Hepatocyte (in vitro differentiated cells): ENCODE data around the gene HHAT. TPM values are rescaled to one million over a fixed set of nuclear protein-coding genes. Genes with fewer than 3 reads are reported as not detected.

Experiments used
- DNase-seq: peaks from one replicate; pipeline ENCODE4 v3.0.0-alpha.2; 2016; ENCODE audit warnings: low spot score
- H2AFZ ChIP-seq: fragments of 200-600 bp; sonication (generic); 2 replicates; pipeline ENCODE4 v1.6.0; 2016; ENCODE audit warnings: antibody characterized with exemption, mild to moderate bottlenecking
- H3K27ac ChIP-seq: fragments of 200-600 bp; sonication (generic); 2 replicates; pipeline ENCODE4 v1.5.1; 2016; ENCODE audit warnings: mild to moderate bottlenecking
- H3K27me3 ChIP-seq: fragments of 200-600 bp; sonication (generic); 2 replicates; pipeline ENCODE4 v1.6.1; 2016
- H3K36me3 ChIP-seq: fragments of 200-600 bp; sonication (generic); replicated peaks from 2 replicates; pipeline ENCODE4 v1.5.1; 2016; ENCODE audit warnings: low read depth; ENCODE audit not compliant: insufficient read depth
- H3K4me1 ChIP-seq: fragments of 200-600 bp; sonication (generic); 2 replicates; pipeline ENCODE4 v1.5.1; 2016; ENCODE audit warnings: mild to moderate bottlenecking, moderate library complexity; ENCODE audit not compliant: insufficient read depth
- H3K4me2 ChIP-seq: fragments of 200-600 bp; sonication (generic); 2 replicates; pipeline ENCODE4 v1.6.0; 2016
- H3K4me3 ChIP-seq: fragments of 200-600 bp; sonication (generic); 2 replicates; pipeline ENCODE4 v1.5.1; 2016; ENCODE audit warnings: mild to moderate bottlenecking
- H3K79me2 ChIP-seq: fragments of 200-600 bp; sonication (generic); 2 replicates; pipeline ENCODE4 v1.6.0; 2017; ENCODE audit warnings: mild to moderate bottlenecking
- H3K9me2 ChIP-seq: fragments of 200-600 bp; sonication (generic); replicated peaks from 2 replicates; pipeline ENCODE4 v1.6.0; 2017; ENCODE audit warnings: mild to moderate bottlenecking; ENCODE audit not compliant: insufficient read depth
- H3K9me3 ChIP-seq: fragments of 200-600 bp; sonication (generic); 2 replicates; pipeline ENCODE4 v1.5.1; 2016; ENCODE audit warnings: low read depth, mild to moderate bottlenecking
- H4K20me1 ChIP-seq: fragments of 200-600 bp; sonication (generic); 2 replicates; pipeline ENCODE4 v1.6.0; 2016; ENCODE audit warnings: mild to moderate bottlenecking; ENCODE audit not compliant: insufficient read depth, poor library complexity, severe bottlenecking
- EZH2 ChIP-seq: fragments of 200-600 bp; sonication (generic); IDR thresholded peaks from 2 replicates; pipeline ENCODE4 v1.6.1; 2016; ENCODE audit warnings: antibody characterized with exemption, mild to moderate bottlenecking, borderline replicate concordance
- EZH2phosphoT487 ChIP-seq: fragments of 200-600 bp; sonication (generic); IDR thresholded peaks from one replicate; pipeline ENCODE4 v1.6.1; 2018; ENCODE audit warnings: antibody characterized with exemption, mild to moderate bottlenecking, low read depth, moderate library complexity; ENCODE audit not compliant: unreplicated experiment, severe bottlenecking
- WGBS: methylation state at CpG from one replicate; pipeline ENCODE4 v1.1.6; 2016; ENCODE audit warnings: low lambda C conversion rate; ENCODE audit errors: missing lambda C conversion rate; 5-methylcytosine and 5-hydroxymethylcytosine counted together
- polyA plus RNA-seq: library from polyadenylated mRNA; unstranded; fragments of >200 nt; fragmentation: Nextera tagmentation; extraction: Ambion mirVana; gene quantifications from 2 replicates; pipeline ENCODE4 v1.2.1, GENCODE V29; 2016
- total RNA-seq: library from RNA; depleted of rRNA; stranded (reverse); fragments of >200 nt; gene quantifications from 2 replicates; pipeline ENCODE4 v1.2.3, GENCODE V29; 2014
- TF ChIP-seq, protein P1 (sequence below): fragments of 200-600 bp; sonication (generic); IDR thresholded peaks from 2 replicates; pipeline ENCODE4 v1.5.1; 2016; ENCODE audit warnings: antibody characterized with exemption, mild to moderate bottlenecking; ENCODE audit not compliant: poor library complexity

The HHAT gene
- total and polyA plus RNA-seq, 2 experiments from 2014 or later: 5.3 to 6.3 TPM

DNA sequence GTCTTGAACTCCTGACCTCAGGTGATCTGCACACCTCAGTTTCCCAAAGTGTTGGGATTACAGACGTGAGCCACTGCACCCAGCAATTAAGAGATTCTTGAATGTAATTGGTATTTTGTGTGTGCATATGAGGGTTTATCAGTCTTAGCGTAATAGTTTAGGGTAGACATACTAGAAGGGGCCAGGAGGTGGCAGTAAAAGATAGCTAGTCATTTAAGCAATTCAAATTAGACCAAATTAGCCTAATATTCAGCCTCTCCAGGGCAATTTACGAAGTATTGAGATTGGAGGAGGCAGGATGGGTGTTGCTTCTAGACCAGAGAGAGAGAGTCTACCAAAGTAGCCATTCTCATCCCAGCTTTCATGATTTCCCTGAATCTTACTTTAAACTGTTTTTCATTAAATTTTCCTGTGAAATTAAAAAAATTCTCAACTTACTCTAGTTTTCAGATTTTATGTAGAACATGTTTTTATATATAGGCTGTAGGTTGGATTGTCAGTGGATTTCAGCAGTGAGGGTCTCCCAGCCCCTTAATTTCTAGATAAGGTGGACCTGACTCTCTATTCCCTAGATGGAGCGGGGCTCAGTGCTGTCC is 119.7 kb downstream of the HHAT start:
- H3K4me1 ChIP-seq: no peaks in the 10 kb centered on the region
- TF ChIP-seq EZH2phosphoT487: no peak
- TF ChIP-seq, protein P1, sequence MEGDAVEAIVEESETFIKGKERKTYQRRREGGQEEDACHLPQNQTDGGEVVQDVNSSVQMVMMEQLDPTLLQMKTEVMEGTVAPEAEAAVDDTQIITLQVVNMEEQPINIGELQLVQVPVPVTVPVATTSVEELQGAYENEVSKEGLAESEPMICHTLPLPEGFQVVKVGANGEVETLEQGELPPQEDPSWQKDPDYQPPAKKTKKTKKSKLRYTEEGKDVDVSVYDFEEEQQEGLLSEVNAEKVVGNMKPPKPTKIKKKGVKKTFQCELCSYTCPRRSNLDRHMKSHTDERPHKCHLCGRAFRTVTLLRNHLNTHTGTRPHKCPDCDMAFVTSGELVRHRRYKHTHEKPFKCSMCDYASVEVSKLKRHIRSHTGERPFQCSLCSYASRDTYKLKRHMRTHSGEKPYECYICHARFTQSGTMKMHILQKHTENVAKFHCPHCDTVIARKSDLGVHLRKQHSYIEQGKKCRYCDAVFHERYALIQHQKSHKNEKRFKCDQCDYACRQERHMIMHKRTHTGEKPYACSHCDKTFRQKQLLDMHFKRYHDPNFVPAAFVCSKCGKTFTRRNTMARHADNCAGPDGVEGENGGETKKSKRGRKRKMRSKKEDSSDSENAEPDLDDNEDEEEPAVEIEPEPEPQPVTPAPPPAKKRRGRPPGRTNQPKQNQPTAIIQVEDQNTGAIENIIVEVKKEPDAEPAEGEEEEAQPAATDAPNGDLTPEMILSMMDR: peak; percentile 75
- 33% methylated on average over 4 of the region's 4 CpGs for WGBS
- H3K4me3 ChIP-seq: no peak overlapping the region
- H3K27ac ChIP-seq: no peak overlapping the region
- no peak overlapping the region for H2AFZ ChIP-seq
- no peaks in the 10 kb centered on the region for H3K27me3 ChIP-seq
- H3K9me3 ChIP-seq: no peaks in the 10 kb centered on the region
- peak; percentile 62 for DNase-seq
- no peaks in the 10 kb centered on the region for H3K79me2 ChIP-seq
- no peaks in the 10 kb centered on the region for H3K36me3 ChIP-seq
- H3K9me2 ChIP-seq: no peaks in the 10 kb centered on the region
- no peaks in the 10 kb centered on the region for H4K20me1 ChIP-seq
- no peak overlapping the region for H3K4me2 ChIP-seq

DNA sequence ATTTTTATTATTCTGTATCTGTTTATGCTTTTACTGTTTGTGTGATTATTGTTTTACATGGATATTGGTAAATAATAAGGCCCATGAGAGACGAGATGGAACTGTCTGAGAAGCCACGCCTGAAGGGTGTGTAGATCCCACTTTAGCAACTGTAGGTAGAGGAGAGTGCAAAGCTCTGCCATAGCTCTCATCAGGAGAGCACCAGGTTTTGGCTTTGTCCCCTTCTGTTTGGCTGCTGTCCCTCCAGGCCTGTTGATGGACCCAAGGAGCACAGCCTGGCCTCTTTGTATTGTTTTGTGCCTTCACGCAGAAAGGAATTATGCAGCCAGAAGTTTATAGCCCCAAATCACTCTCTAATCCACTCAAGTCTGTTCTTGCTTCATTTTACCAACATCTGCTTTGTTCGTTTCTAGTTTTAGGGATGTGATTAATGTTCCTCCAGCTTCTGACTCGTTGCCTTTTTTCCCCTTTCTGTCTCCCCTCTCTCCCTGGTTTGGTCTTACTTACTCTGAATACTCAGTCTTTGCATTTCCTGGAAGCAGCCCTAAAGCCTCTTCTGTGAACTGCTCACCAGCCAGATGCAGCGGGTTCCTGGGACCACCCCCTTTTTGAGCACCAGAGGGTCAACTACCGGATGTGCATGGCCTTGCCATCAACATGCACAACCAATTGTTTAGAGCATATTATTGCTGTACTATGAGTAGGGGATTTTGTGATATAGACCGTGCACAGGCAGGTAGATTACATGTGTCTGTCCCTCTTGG is 127.3 kb downstream of the HHAT start:
- H3K79me2 ChIP-seq: no peaks in the 10 kb centered on the region
- TF ChIP-seq, protein P1: no peak
- TF ChIP-seq EZH2 (no peak), EZH2phosphoT487 (no peak)
- no peak for DNase-seq
- H3K9me2 ChIP-seq: no peaks in the 10 kb centered on the region
- no peak overlapping the region for H3K4me2 ChIP-seq
- H3K27me3 ChIP-seq: no peaks in the 10 kb centered on the region
- no peak overlapping the region for H2AFZ ChIP-seq
- H3K27ac ChIP-seq: no peak overlapping the region
- no peaks in the 10 kb centered on the region for H3K36me3 ChIP-seq
- 85% methylated on average over 8 of the region's 8 CpGs for WGBS
- no peaks in the 10 kb centered on the region for H3K4me1 ChIP-seq
- no peaks in the 10 kb centered on the region for H3K9me3 ChIP-seq
- no peaks in the 10 kb centered on the region for H4K20me1 ChIP-seq
- H3K4me3 ChIP-seq: no peak overlapping the region

DNA sequence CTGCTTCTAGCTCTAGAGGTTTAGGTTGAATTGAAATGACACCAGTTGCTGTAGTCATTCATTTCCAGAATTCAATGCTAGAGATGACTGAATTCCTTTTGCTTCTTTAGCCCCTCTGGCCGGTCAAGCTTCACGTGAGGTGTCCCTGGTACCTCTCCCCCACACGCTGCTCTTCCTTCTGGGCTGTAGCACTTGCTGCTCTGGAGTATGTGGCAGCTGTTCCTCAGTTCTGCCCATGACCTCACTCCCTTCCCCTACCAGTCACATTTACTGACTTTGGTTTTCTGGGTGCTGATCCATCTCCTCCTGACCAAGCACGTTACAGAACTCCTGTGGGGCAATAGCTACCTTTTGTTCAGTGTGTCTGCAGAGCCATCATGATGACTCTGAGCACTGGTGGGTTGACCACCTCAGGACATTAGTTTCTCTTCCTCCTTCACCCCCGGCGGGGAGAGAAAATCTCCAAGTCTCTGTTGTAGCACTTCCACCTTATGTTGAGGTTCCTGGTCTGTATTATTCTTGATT is 128.1 kb downstream of the HHAT start:
- no peak overlapping the region for H3K4me3 ChIP-seq
- H3K27me3 ChIP-seq: no peaks in the 10 kb centered on the region
- H3K27ac ChIP-seq: no peak overlapping the region
- no peak for DNase-seq
- H3K9me2 ChIP-seq: no peaks in the 10 kb centered on the region
- no peaks in the 10 kb centered on the region for H3K36me3 ChIP-seq
- 97% methylated on average over 6 of the region's 6 CpGs for WGBS
- no peak overlapping the region for H2AFZ ChIP-seq
- no peaks in the 10 kb centered on the region for H3K79me2 ChIP-seq
- TF ChIP-seq EZH2 (no peak), EZH2phosphoT487 (no peak)
- TF ChIP-seq, protein P1: no peak
- no peaks in the 10 kb centered on the region for H3K4me1 ChIP-seq
- H3K4me2 ChIP-seq: no peak overlapping the region
- H3K9me3 ChIP-seq: no peaks in the 10 kb centered on the region
- no peaks in the 10 kb centered on the region for H4K20me1 ChIP-seq
